ENCODE measurements around the gene LLGL2.
"Not testable (repeated sequence)": the region's sequence is repeated elsewhere in the genome, so short reads cannot be mapped to it uniquely, and the experiment has no call there.

Gene LLGL2

GRCh38 chr17:75590849-75591721, 65.6 kb downstream of the LLGL2 start:
- H3K4me3 ChIP-seq (ENCODE audit: low read depth, low read length) = no peak overlapping the region
- TF ChIP-seq CTCF (IDR thresholded peaks at IDR 0.05; ENCODE audit: low read depth, low read length) (no peak), POLR2A (IDR thresholded peaks at IDR 0.05; ENCODE audit: extremely low read depth, insufficient read length) (no peak), MYC (IDR thresholded peaks at IDR 0.05; ENCODE audit: low read depth, low read length) (no peak)
- TF ChIP-seq, protein P1, sequence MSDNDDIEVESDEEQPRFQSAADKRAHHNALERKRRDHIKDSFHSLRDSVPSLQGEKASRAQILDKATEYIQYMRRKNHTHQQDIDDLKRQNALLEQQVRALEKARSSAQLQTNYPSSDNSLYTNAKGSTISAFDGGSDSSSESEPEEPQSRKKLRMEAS (IDR thresholded peaks at IDR 0.05; ENCODE audit: low read depth, low read length) = no peak

GRCh38 chr17:75591722-75592302, 66.3 kb downstream of the LLGL2 start:
- DNase-seq (ENCODE audit: low read depth) = no peak
- H3K4me3 ChIP-seq (ENCODE audit: low read depth, low read length) = no peak overlapping the region
- TF ChIP-seq CTCF (IDR thresholded peaks at IDR 0.05; ENCODE audit: low read depth, low read length) = no peak
- no peak for TF ChIP-seq MYC (IDR thresholded peaks at IDR 0.05; ENCODE audit: low read depth, low read length)
- TF ChIP-seq POLR2A (IDR thresholded peaks at IDR 0.05; ENCODE audit: extremely low read depth, insufficient read length) = no peak
- TF ChIP-seq, protein P1 (IDR thresholded peaks at IDR 0.05; ENCODE audit: low read depth, low read length) = no peak

More at GRCh38 chr17:75590849-75591721, 65.6 kb downstream of the LLGL2 start:
- DNase-seq (ENCODE audit: low read depth) = no peak

DNA sequence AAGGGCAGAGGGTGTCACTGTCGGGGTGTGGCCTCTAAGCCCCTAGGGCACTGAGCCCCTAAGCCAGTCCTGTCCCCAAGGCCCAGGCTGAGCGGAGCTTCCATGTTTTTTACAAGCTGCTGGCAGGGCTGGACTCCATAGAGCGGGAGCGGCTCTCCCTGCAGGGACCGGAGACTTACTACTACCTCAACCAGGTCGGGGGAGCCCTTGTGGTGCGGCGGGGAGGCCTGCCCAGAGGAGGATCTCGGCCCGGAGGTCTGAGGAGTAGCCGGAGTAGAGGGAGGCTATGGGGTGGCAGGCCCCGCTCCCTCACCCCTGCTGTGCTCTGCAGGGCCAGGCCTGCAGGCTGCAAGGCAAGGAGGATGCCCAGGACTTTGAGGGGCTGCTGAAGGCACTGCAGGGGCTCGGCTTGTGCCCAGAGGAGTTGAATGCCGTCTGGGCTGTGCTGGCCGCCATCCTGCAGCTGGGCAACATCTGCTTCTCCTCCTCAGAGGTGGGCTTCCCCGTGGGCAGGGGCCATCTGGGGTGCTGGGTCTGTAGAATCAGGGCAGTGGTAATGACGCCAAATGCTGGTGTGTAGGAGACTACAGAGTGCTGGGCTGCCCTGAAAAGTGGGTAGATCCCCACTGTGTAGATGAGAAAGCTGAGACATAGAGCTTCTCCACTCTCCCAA, 67.0 kb downstream of the LLGL2 start:
- no peak for TF ChIP-seq MYC (IDR thresholded peaks at IDR 0.05; ENCODE audit: low read depth, low read length)
- TF ChIP-seq CTCF (IDR thresholded peaks at IDR 0.05; ENCODE audit: low read depth, low read length) = no peak
- TF ChIP-seq, protein P1 (IDR thresholded peaks at IDR 0.05; ENCODE audit: low read depth, low read length) = no peak
- no peak for TF ChIP-seq POLR2A (IDR thresholded peaks at IDR 0.05; ENCODE audit: extremely low read depth, insufficient read length)
- no peak for DNase-seq (ENCODE audit: low read depth)
- no peak overlapping the region for H3K4me3 ChIP-seq (ENCODE audit: low read depth, low read length)

- not testable (repeated sequence) for H3K4me3 ChIP-seq (ENCODE audit: low read depth, low read length); DNase-seq (ENCODE audit: low read depth)
Measured at GRCh38 chr17:75593430-75593829, 67.9 kb downstream of the LLGL2 start.

GRCh38 chr17:75594499-75595283, 69.2 kb downstream of the LLGL2 start:
- DNase-seq (ENCODE audit: low read depth) = no peak
- no peak overlapping the region for H3K4me3 ChIP-seq (ENCODE audit: low read depth, low read length)
- TF ChIP-seq MYC (IDR thresholded peaks at IDR 0.05; ENCODE audit: low read depth, low read length) (no peak), POLR2A (IDR thresholded peaks at IDR 0.05; ENCODE audit: extremely low read depth, insufficient read length) (no peak), CTCF (IDR thresholded peaks at IDR 0.05; ENCODE audit: low read depth, low read length) (no peak)
- TF ChIP-seq, protein P1 (IDR thresholded peaks at IDR 0.05; ENCODE audit: low read depth, low read length) = no peak

Measured in NB4 (cell line).